ENCODE measurements around the gene BCL10.

DNA sequence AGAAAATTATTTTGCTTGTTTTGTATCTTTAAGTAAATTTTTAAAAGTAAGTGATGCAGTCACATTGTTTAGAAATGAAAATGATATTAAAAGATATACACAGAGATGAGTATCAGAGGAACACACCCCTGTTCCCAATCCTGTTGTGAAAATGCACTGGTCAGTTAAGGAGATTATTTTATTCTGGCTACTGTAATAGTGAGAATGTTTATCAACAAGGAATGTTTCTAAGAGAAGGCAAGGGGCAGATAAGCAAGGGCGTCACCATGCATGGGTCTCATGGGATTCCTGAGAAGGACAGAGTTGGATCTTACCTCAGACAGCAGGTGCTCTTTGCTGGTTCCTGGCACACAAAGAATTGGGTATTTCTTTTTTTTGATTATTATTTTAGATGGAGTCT lies 38.8 kb downstream of the BCL10 start:
- TF ChIP-seq MXI1 (IDR thresholded peaks at IDR 0.05; ENCODE audit: borderline replicate concordance, low read depth, low read length) = no peak
- no peak for TF ChIP-seq RCOR1 (IDR thresholded peaks at IDR 0.05; ENCODE audit: insufficient replicate concordance, low read length)
- TF ChIP-seq CEBPB (IDR thresholded peaks at IDR 0.05; ENCODE audit: low read depth, low read length) = no peak
- TF ChIP-seq CTCF (conservative IDR thresholded peaks at IDR 0.05; ENCODE audit: low read depth, low read length) = no peak
- no peak for TF ChIP-seq RAD21 (IDR thresholded peaks at IDR 0.05; ENCODE audit: low read length)
- no peak for TF ChIP-seq POLR2A (IDR thresholded peaks at IDR 0.05; ENCODE audit: low read depth, low read length)
- TF ChIP-seq, protein P1, sequence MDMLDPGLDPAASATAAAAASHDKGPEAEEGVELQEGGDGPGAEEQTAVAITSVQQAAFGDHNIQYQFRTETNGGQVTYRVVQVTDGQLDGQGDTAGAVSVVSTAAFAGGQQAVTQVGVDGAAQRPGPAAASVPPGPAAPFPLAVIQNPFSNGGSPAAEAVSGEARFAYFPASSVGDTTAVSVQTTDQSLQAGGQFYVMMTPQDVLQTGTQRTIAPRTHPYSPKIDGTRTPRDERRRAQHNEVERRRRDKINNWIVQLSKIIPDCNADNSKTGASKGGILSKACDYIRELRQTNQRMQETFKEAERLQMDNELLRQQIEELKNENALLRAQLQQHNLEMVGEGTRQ (IDR thresholded peaks at IDR 0.05; ENCODE audit: low read depth, low read length) = no peak
- TF ChIP-seq BHLHE40 (IDR thresholded peaks at IDR 0.05; ENCODE audit: low read depth, low read length) = no peak
- no peak for TF ChIP-seq NFE2L2 (IDR thresholded peaks at IDR 0.05; ENCODE audit: low read depth, low read length)
- TF ChIP-seq FOS (IDR thresholded peaks at IDR 0.05; ENCODE audit: low read depth, low read length) = no peak
- no peak for TF ChIP-seq ELK1 (IDR thresholded peaks at IDR 0.05; ENCODE audit: borderline replicate concordance, low read depth, low read length)
- TF ChIP-seq RFX5 (IDR thresholded peaks at IDR 0.05; ENCODE audit: low read depth, low read length) = no peak
- no peak for TF ChIP-seq SMC3 (IDR thresholded peaks at IDR 0.05; ENCODE audit: low read depth, low read length)
- no peak for TF ChIP-seq CHD1 (IDR thresholded peaks at IDR 0.05; ENCODE audit: low read depth, low read length)

Data from IMR-90 (cell line).